ENCODE measurements around the gene CRIP3.

Gene CRIP3

GRCh38 chr6:43290339-43290904, 18.2 kb downstream of the CRIP3 start:
- DNase-seq (ENCODE audit: low read depth) = no peak
- TF ChIP-seq CTCF (IDR thresholded peaks at IDR 0.05; ENCODE audit: low read length, missing control alignments) = no peak

GRCh38 chr6:43287717-43288679, 20.6 kb downstream of the CRIP3 start:
- no peak for DNase-seq (ENCODE audit: low read depth)
- H3K4me3 ChIP-seq (replicated peaks; ENCODE audit: low read depth, low read length) = no peak overlapping the region
- TF ChIP-seq CTCF (IDR thresholded peaks at IDR 0.05; ENCODE audit: low read length, missing control alignments) = no peak

More at GRCh38 chr6:43290339-43290904, 18.2 kb downstream of the CRIP3 start:
- no peak overlapping the region for H3K4me3 ChIP-seq (replicated peaks; ENCODE audit: low read depth, low read length)

GRCh38 chr6:43286980-43287716, 21.5 kb downstream of the CRIP3 start:
- TF ChIP-seq CTCF (IDR thresholded peaks at IDR 0.05; ENCODE audit: low read length, missing control alignments) = no peak
- no peak for DNase-seq (ENCODE audit: low read depth)
- no peak overlapping the region for H3K4me3 ChIP-seq (replicated peaks; ENCODE audit: low read depth, low read length)

- H3K4me3 ChIP-seq (replicated peaks; ENCODE audit: low read depth, low read length) = no peak overlapping the region
- TF ChIP-seq CTCF (IDR thresholded peaks at IDR 0.05; ENCODE audit: low read length, missing control alignments) = no peak
- DNase-seq (ENCODE audit: low read depth) = no peak
These were observed 22.1 kb downstream of the CRIP3 start for GRCh38 chr6:43286456-43286979.

- no peak for DNase-seq (ENCODE audit: low read depth)
- no peak overlapping the region for H3K4me3 ChIP-seq (replicated peaks; ENCODE audit: low read depth, low read length)
- TF ChIP-seq CTCF (IDR thresholded peaks at IDR 0.05; ENCODE audit: low read length, missing control alignments) = no peak
These were observed 22.8 kb downstream of the CRIP3 start for GRCh38 chr6:43285832-43286231.

- H3K4me3 ChIP-seq (replicated peaks; ENCODE audit: low read depth, low read length) = no peak overlapping the region
- no peak for DNase-seq (ENCODE audit: low read depth)
- TF ChIP-seq CTCF (IDR thresholded peaks at IDR 0.05; ENCODE audit: low read length, missing control alignments) = no peak
These were observed 23.4 kb downstream of the CRIP3 start for GRCh38 chr6:43284991-43285781.
